Stimulated activated CD4-positive, alpha-beta T cell treated with anti-CD3 and anti-CD28 coated beads, TNF-alpha, amount 100 ng/mL, for 1 hour (primary cell): Measurements from ENCODE around the gene ZNF441.
"Not testable (repeated sequence)": the region's sequence is repeated elsewhere in the genome, so short reads cannot be mapped to it uniquely, and the experiment has no call there.

Source experiments
- DNase-seq, 3 donors: peaks; one replicate each; pipeline ENCODE4 v3.0.0-alpha.2; 2020; ENCODE audit warnings: low read depth in 3 of 3, low spot score in 1 of 3

Gene ZNF441

DNA sequence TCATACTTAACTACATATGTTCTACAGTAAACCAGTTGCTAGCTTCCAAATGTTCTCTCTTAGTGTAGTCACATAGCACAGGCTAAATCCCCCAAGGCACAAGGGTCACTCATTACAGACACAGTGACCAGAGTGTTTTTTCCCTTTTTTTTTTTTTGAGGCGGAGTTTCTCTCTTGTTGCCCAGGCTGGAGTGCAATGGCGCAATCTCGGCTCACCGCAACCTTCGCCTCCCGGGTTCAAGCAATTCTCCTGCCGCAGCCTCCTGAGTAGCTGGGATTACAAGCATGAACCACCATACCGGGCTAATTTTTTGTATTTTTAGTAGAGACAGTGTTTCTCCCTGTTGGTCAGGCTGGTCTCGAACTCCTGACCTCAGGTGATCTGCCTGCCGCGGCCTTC lies 9.9 kb downstream of the ZNF441 start:
- DNase-seq: not testable (repeated sequence)

DNA sequence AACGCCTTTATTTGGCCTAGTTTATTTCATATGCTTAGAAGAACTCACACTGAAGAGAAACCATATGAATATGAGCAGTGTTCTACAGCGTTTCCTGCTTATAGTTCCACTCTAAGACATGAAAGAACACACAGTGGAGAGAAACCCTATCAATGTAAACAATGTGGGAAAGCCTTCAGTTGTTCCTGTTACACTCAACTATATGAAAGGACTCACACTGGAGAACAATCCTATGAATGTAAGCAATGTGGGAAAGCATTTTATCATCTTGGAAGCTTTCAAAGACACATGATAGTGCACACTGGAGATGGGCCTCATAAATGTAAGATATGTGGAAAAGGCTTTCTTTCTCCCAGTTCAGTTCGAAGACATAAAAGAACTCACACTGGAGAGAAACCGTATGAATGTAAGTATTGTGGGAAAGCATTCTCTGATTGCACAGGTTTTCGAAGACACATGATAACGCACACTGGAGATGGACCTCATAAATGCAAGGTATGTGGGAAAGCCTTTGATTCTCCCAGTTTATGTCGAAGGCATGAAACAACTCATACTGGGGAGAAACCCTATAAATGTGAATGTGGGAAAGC lies 13.7 kb downstream of the ZNF441 start:
- no peak for DNase-seq

DNA sequence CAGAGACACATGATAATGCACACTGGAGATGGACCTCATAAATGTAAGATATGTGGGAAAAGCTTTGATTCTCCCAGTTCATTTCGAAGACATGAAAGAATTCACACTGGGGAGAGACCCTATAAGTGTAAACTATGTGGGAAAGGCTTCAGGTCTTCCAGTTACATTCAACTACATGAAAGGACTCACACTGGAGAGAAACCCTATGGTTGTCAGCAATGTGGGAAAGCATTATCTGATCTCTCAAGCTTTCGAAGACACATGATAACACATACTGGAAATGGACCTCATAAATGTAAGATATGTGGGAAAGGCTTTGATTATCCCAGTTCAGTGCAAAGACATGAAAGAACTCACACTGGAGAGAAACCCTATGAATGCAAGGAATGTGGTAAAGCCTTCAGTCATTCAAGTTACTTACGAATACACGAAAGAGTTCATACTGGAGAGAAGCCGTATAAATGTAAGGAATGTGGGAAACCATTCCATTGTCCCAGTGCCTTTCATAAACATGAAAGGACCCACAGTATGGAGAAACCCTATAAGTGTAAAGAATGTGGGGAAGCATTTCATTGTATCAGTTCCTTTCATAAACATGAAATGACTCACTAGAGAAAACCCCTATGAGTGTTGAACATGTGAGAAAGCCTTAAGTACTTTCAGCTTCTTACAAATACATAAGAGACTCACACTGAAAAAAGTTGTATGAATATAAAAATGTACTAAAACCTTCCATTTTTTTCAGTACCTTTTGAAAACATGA lies 14.7 kb downstream of the ZNF441 start:
- DNase-seq: no peak

DNA sequence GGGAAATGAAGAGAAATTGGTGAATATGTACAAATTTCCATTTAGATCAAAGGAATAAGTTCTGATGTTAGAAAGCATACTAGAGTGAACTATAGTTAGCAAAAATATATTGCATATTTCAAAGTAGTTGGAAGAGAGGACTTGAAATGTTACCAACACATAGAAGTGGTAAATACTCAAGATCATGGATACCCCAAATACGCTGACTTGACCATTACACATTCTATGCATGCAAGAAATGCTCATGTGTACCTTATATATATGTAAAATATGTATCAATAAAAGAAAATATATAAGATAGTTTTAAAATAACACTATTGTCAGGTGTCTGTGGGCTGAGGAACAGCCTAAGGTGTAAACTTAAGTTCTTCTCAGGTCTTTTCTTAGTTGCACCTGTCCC lies 17.0 kb downstream of the ZNF441 start:
- DNase-seq: no peak

DNA sequence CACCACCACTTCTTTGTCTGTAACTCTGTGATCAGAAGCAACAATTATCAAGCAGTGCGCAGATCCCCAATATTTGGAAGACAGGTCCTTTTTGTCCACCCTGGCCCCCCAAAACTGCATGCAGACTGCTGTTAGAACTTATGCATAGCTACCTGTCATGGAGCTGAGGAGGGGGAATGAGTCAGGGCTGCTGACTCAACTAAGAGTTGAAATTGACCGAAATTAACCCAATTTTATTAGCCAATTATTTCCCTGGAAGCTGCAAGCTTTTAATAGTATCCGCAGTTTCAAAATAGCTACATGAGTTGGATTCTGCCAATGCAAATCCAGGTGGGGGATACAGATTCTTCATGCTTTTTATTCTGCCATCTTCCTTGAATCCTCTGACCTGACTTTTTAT lies 17.6 kb downstream of the ZNF441 start:
- DNase-seq: no peak

DNA sequence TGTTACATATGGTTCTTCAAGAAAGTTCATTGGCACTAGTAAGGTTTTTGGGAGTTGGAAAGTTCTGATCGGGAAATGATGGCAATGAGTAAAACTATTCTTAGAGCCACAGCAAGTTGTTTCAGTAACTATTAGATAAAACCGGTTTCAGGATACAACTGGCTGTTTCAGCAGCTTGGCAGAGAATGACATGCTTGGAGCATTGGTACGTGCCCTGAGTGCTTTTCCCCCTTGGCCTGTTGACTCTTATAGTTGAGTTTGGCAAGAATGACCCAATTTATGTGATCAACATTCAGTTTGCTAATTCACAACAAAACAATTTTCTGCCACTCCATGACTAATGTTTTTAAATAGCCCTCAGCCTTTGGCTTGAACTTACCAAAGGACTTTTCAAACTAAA lies 20.7 kb downstream of the ZNF441 start:
- no peak for DNase-seq

DNA sequence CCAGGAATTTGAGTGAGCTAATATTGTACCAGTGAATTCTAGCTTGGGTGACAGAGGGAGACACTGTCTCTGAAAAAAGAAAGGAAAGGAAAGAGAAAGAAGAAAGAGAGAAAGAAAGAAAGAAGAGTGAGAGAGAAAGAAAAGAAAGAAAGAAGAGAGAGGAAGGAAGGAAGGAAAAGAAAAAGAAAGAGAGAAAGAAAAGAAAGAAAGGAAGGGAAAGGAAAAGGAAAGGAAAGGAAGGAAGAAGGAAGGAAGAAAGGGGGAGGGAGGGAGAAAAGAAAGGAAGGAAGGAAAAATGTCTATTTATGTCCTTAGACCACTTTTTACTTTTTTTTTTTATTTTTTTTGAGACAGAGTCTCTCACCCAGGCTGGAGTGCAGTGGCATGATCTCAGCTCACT lies 26.1 kb downstream of the ZNF441 start:
- no peak for DNase-seq

DNA sequence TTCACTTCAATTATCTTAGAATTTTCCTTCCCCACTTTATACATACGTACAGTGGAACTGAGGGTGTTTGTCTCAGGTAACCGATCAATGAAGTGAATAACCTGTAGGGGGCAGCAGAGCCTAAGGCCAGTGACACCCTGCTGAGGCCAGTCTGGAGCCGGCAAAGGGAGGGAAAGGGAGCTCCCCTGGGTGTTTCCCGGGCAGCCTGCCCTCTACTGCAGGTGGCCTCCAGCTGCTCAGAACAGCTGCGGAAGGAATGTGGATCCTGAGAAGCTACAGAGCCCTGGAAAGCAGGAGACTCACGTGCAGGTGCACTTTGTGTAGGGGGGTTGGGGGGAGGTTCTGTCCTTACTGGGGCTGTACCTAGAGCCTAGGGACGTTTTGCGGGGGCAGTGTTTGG lies 30.7 kb downstream of the ZNF441 start:
- peak in 2 of 3 donors; percentile 43 to 47 for DNase-seq

DNA sequence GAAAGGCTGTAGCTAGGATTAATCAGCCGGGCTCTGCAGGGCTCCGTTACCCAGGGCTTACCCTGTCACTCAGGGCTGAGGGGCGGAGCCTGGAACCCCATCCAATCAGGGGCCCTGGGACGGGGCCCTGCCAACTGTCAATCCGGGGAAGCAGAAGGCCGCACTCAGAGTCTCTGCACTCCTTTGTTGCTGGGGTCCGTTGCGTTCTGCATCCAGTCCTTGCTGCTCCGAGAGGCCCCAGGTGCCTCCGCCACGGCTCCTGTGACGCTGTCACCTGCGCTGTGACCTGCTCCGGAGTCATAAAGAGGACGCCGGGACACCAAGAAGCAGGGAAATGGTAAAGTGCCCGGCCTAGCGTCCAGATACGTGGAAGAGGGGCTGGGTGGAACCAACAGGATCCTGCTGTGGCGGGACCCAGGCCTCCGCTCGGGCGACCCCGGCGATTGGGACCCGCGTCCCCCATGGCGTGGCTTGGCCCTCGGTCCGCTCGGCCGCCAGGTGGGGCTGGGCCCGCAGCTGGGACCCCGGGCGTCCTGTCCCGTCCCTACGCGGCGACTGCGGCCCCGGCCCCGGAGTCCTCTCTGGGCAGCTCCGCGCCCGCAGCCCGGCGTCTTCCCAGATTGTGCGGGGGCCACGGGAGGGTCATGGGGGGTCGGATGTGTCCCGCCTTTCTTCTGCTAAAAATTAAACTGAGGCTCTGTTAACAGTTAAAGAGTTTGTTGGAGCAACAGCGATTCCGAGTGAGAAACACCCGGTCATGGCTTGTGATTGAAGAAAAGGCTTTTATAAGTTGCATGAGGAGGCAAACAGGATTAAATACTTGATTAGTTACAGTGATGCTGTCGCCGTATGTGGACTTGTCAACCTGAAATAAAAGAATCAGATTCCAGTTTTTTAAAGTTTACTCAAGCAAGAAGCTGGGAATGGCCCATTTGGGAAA lies 31.9 kb downstream of the ZNF441 start, which contains the start of gene ZNF491:
ZNF491 (plus strand) TSS at position 133 of the 940 bp plus-strand sequence. CDS start 7,431 bp downstream, outside the sequence.
- DNase-seq: peak; percentile 51 to 78 (median 55)

DNA sequence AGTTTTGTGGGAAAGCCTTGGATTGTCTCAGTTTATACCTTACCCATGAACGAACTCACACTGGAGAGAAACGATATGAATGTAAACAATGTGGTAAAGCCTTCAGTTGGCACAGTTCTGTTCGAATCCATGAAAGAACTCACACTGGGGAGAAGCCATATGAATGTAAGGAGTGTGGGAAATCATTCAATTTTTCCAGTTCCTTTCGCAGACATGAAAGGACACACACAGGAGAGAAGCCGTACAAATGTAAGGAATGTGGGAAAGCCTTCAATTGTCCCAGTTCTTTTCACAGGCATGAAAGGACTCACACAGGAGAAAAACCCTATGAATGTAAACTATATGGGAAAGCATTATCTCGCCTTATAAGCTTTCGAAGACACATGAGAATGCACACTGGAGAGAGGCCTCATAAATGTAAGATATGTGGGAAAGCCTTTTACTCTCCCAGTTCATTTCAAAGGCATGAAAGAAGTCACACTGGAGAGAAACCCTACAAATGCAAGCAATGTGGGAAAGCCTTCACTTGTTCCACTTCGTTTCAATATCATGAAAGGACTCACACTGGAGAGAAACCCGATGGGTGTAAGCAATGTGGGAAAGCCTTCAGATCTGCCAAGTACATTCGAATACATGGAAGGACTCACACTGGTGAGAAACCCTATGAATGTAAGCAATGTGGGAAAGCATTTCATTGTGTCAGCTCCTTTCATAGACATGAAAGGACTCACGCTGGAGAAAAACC lies 39.7 kb downstream of the ZNF441 start:
- no peak for DNase-seq

DNA sequence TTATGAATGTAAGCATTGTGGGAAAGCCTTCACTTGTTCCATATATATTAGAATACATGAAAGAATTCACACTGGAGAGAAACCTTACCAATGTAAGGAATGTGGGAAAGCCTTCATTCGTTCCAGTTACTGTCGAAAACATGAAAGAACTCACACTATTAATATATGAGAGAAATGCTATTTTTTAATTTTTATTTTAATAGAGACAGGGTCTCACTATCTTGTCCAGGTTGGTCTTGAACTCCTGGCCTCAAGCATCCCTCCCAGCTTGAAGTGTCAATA lies 40.2 kb downstream of the ZNF441 start:
- DNase-seq: no peak

DNA sequence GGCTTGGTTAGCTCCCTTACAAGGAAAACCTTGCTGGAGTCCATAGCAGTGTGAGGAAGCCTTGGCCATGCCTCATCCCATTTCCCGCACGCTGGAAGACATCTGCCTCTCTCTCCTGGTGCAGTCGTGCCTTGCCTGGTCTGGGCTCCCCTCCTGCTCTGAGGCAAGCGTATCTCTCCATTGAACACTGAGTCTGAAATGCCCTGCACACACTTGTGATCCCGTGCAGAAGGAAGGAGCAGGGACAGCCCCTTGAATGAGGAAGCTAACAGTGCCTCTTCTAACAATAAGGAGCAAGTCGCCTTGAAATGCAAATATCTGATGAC lies 46.9 kb downstream of the ZNF441 start:
- DNase-seq: no peak

DNA sequence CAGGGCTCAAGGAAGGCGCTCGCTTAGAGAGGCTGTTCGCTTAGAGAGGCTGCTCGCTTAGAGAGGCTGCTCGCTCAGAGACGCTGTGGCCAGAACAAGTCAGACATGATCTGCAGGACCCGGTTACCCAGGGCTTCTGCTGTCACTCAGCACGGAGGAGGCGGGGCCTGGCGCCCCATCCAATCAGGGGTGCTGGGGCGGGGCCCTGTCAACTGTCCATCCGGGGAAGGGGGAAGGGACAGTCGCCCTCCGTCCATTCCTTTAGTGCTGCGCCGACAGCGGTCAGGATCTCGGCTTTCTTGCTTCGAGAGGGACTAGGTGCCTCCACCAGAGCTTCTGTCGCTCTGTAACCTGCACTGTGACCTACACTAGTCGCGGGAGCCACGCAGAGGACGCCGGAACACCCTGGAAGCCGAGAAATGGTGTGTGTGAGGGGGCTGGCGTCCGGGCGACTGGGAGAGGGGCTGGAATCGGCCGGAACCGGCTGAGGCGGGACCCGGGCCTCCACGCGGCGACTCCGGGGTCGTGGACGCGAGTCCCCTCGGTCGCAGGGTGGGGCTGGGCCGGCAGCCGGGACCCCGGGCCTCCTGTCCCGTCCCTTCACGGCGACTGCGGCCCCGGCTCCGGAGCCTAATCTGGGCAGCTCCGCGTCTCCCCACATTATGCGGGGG lies 47.4 kb downstream of the ZNF441 start, which contains the start of gene ZNF440:
ZNF440 (plus strand) TSS at position 245 of the 671 bp plus-strand sequence; CDS start at position 420, 175 bp downstream.
- DNase-seq: peak; percentile 49 to 79 (median 59)

DNA sequence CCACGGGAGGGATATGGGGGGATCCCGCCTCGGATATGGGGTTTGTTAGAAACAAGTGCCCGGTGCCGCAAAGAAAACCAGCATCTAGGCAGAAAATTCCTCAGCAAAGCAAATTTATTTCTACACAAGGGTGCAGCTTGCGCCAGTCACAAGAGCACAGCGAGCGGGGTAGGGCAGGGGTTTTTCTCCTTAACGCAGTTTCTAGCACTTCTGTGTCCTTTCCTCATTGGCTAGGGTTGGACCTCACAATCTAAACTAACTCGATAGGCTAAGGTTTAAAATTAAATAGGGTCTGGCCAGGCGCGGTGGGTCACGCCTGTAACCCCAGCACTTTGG lies 47.9 kb downstream of the ZNF441 start:
- no peak for DNase-seq

DNA sequence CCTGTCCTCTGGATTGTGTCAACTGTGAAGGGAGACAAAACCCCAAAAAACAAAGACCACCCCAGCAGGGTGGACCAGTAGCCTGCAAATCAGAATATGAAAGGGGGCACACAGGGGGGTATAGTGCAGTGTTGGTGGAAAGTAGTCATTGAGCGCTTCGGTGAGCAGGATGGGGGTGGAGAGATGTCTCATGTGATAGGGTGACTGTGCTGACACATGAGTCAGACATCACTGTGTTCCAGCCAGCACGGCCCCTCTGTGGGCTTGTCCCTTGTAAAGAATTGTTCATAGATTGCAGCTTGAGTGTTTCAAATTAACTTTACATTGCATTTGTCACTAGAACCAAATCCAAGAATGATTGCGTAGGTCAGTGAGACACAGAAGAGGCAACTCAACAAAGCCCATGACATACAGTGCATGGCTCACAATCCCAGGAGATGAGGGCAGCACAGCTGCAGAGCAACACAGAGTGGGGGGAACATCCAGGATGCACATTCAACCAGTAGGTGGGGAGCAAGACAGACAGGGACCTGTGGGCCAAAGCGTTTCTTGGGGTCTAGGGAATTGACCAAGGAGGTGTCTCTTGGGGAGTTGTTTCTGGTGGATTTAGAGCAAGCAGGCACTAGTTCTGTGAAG lies 54.8 kb downstream of the ZNF441 start:
- DNase-seq: no peak

DNA sequence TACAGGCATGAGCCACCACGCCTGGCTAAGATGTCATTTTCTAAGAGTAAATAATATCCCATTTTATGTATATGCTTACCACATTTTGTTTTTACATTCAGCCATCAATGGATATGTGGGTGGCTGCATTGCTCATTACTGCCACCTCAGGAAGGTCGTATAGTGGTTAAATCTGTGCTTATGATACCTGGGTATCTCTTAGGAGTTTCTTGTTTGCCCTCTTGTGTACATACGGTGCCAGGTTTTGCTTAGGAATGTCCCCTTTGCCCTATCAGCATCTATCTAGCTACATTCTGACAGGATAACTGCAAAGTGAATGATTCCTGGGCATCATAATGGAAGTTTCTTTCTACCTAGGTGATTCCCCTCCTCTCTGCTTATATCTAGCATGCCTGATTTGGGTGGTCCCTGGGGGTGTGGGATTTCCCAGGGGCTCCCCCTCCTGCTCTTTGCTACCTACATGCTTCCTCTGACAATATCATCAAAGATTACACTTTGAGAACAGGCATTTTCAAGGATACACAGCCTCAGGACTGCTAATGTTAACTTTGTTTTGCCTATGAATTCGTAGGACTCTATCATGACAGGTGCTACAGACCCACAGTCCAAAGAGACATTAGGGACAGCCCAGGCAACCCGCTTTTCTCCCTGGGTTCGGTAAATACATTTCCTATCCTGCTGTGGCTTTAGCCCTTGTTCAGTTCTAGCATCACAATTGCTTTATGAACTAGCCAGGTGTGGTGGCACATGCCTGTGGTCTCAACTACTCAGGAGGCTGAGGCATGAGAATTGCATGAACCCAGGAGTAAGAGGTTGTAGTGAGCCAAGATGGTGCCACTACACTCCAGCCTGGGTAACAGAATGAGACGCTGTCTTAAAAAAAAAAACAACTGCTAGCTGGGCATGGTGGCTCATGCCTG lies 62.4 kb downstream of the ZNF441 start:
- DNase-seq: not testable (repeated sequence)

DNA sequence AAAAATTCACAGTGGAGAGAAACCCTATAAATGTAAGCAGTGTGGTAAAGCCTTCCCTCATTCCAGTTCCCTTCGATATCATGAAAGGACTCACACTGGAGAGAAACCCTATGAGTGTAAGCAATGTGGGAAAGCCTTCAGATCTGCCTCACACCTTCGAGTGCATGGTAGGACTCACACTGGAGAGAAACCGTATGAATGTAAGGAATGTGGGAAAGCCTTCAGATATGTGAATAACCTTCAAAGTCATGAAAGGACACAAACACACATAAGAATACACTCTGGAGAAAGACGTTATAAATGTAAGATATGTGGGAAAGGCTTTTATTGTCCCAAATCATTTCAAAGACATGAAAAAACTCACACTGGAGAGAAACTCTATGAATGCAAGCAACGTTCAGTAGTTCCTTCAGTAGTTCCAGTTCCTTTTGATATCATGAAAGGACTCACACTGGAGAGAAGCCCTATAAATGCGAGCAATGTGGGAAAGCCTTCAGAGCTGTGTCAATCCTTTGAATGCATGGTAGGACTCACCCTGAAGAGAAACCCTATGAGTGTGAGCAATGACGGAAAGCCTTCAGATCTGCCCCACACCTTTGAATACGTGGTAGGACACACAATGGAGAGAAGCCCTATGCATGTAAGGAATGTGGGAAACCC lies 65.6 kb downstream of the ZNF441 start:
- DNase-seq: no peak

DNA sequence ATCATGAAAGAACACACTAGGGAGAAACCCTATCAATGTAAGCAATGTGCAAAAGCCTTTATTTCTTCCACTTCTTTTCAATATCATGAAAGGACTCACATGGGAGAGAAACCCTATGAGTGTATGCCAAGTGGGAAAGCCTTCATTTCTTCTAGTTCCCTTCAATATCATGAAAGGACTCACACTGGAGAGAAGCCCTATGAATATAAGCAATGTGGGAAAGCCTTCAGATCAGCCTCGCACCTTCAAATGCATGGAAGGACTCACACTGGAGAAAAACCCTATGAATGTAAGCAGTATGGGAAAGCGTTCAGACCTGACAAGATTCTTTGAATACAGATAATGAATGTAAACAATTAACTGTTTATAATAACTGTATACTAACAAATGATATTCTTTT lies 66.7 kb downstream of the ZNF441 start:
- no peak for DNase-seq
